ENCODE data around the gene TJAP1.
A peak's percentile ranks its signal among the peaks of the same experiment; 100 is the strongest.
"Not testable (repeated sequence)": the region's sequence is repeated elsewhere in the genome, so short reads cannot be mapped to it uniquely, and the experiment has no call there.

The TJAP1 gene

DNA sequence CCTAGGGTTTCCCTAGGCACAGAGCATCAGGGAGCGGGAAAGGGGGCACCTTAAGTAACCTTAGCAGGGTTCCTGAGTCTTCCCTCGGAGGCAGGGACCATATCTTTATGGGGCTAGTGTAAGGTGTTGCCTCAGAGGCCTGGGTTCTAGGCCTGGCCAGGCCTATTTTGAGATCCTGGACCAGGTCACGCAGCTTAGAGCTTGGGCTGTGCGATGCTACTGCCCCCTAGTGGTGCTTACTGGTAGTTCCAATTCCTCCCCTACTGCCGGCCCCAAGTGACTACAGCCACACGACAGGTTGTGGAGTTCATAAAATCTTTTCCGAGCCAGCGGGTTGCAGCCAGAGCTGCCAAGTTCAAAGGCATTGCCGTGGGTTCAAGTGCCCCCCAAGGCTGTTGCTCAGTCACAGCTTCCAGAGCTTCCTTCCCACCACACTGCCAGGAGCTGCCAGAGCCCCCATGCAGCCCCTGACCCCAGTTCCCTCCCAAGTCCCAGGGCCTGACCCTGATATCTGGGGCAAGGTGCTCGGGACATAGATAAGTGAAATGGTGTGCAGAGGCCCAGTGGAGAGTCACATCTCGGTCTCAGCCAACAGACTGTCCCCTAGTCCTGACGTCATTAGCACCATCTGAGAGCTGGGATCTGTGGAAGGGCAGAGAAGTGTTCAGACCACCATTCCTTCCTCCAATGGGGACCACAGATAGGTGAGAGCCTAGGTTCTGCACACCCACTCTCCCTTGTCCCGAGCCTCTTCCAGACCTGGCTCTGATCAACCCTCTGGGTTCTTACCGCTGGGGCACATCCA, 29.5 kb downstream of the TJAP1 start:
- peak; percentile 79 to 87 for DNase-seq

DNA sequence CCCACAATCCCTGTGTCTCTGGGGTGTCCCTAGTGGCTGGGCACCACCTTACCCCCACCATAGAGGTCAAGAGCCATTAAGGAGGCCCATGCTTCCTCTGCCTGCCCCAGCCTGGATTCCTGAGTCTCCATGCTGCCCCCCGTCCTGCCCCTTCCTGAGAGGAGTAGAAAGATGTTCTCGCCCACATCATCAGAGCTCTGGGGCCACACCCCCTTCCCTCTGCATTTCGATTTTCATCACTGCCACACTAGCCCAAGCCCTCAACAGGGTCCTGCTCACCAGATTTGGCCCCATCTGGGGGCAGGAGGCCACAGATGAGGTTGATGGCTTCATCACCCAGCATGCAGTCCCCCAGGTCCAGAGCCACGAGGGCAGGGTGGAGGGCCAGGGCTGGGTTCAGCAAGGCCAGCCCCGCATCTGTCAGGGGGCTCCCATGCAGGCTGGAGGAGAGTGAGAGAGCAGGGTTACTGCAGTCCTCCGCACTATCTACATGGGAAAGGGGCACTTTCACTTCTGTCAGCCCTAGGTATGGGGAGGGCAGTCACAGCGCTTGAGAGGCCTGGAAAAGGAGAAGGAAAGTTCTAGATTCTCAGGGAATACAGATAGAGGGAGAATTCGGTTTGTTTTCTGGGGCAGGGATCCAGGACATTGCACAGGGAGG, 31.2 kb downstream of the TJAP1 start:
- DNase-seq = no peak

DNA sequence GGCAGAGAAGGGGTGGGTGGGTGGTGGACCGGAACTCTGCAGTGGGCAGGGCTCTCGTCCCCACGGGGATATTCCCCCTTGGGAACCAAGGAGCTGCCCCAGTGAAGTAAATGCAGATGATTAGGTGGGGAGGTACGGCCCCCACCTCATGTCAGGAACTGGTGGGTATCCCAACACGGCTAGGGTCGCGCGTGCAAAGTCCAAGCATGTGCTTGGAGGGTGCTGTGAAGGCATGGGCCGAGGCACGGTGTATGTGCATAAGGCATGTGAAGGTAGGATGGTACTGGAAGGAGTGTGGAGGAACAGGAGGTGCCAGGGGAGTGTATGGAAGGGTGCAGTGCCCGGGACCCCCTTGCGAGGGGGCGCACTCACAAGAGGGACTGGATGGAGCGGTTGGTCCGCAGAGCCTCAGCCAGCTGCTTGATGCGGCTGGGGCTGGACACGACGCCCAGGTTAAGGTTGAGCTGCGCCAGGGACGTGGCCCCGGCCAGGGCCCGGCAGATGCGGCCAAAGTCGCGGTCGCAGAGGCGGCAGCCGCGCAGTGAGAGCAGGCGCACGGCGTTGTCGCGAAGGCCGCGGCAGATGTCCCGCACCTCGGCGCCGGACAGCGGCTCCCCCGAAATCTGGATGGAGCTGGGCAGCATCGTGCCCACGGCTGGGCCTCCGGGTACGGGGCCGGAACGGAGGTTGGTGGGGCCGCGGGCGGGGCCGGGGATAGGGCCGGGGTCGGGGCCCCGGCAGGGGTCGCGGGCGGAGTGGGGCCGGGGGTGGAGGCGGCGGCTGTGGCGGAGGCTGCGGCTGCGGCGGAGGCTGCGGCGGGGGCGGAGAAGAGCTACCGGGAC, 32.0 kb downstream of the TJAP1 start:
- DNase-seq = no peak

DNA sequence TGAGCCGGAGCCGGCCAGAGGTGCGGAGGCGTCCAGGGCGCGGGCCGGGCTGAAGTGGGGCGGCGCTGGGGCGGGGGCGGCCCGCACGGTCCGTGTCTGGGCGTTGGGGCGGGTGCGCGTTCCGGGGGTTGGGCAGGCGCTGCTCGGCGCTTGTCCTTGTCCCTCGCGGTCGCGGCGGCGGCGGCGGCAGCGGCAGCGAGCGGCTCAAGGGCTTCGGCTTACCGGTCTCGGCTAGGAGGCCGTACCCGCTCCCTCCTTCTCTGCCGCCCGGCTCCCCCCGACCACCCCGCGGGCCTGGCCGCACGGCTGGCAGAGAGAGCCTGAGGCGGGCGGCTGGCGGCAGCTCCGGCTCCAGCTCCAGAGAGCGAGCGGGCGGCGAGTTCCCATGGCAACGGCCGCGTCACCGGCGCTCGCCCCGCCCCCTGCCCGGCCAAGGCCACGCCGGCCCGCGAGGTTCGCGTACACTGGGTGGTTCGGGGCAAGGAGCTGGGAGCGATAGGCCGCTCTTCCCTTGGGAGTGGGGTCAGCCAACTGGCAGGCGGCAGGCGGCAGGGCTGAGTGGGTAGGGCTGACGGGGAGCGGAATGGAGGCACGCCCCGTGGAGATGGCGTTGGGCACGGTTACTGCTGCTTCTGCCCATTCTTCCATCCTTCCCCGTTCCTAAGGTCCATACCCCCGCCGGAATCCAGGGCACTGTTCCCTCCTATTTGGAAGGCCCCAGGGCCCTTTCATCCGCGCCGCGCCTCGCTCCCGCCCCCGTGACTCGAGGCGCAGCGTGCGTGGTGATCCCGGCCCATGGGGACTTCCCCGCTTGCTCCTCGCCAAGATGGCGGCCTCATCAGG, 32.8 kb downstream of the TJAP1 start, which contains the start of gene LRRC73:
Gene LRRC73, minus strand, starts transcription at position 363 of the 843 bp plus-strand sequence. CDS start 561 bp downstream, outside the sequence.
- peak; percentile 78 to 81 for DNase-seq

GRCh38 chr6:43510827-43511163, 33.4 kb downstream of the TJAP1 start:
- no peak for DNase-seq

GRCh38 chr6:43511824-43512415, 34.5 kb downstream of the TJAP1 start:
- DNase-seq = no peak

- DNase-seq = no peak
These were observed 38.4 kb downstream of the TJAP1 start for GRCh38 chr6:43515808-43516207.

- no peak for DNase-seq
These were observed 39.0 kb downstream of the TJAP1 start for GRCh38 chr6:43516367-43516696.

- DNase-seq = peak; percentile 97 to 98
These were observed 39.5 kb downstream of the TJAP1 start, which contains the start of the genes POLR1C and YIPF3 for GRCh38 chr6:43516697-43517504. TSS of gene POLR1C (plus strand) at chr6:43517089. CDS start at chr6:43517110, 21 bp downstream. TSS of gene YIPF3 (minus strand) at chr6:43516926. CDS start at chr6:43516807, 119 bp downstream.

DNA sequence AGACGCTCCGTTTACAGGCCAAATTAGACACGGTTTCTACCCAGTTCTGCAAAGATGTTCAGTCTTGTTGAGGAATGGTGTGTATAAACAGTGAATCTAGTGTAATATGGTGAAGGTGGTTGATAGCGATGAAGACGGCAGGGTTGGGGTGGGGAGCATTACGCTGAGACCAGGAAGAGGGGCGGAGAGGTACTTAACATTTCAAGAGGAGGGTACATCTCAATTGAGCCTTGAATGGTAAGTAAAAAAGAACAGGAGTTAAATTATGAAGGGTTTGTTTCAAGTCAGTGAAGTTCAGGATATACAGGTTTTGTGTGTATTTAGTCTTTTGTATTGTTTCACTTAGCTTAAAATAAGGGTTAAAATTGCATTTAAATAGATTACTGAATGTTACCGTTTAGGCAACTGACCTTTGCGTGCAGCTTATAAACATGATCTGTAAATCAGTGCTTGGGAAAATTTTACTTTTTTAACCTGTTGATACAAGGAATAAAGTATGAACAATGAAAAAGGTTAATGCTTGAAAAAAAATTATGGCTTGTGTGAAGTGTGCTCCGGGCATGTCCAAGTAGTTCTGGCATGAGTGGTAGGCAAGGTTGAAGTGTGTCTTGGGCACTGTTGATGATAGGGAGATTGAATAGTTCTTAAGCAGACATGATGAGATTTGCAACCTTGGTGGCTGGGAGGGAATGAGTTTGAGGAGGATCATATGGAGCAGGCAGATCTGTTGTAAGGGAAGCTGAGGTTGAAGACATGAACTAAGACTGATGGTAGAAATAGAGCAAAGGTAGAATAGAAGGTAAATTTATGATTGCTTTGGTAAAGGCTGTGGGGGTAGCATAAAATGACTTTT, 40.4 kb downstream of the TJAP1 start:
- DNase-seq = no peak

- DNase-seq = no peak
These were observed 42.7 kb downstream of the TJAP1 start for GRCh38 chr6:43520097-43520496.

DNA sequence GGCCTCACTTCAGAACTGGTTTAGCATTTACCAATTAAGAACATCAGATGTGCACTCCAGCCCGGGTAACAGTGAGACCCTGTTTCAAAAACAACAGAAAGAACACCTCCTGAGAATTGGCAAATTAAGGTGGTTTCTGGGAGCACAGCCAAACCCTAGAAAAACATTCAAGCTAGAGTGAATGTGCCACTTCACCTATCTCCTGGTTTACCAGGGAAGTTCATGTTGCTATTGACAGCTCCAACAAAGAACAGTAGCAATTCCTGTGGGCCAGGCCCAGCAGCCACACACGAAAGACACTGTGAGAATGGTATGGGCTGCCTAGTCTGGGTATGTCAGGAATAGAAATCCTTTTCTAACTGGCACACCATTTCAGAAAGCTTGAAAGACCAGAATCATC, 44.5 kb downstream of the TJAP1 start:
- no peak for DNase-seq

DNA sequence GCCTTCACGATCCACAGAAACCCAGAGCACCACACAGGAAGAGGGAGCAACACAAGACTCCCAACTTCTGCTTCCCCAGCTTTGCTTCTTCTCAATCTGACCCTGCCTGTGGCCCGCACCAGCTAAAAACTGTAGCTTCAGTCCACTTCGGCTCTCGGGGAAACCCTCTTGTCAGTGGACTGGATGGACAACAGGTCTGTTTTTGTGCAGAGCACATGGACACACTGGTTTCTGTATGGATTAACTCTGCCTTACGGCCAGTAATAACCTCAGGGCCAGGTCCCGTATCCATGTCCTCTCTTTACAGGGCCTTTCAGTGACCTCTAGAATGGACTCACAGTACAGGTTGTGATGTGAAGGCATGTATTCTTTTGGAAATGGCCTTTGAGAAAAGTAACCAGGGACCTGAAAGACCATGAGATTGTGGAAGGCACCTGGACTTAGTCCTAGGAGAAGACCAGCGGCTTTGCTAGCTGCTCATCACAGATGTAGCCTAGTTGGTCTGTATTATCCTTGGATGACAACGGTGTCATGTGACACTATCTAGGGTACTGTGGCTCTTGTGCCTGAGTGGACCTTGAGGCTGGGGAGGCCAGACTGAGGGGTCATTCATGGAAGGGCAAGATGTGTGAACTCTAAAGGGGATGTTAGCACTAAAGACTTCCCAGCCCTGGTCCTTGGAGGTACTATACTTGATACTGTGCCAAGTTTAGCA, 45.3 kb downstream of the TJAP1 start:
- no peak for DNase-seq

- DNase-seq = no peak
These were observed 45.9 kb downstream of the TJAP1 start for GRCh38 chr6:43523284-43523683.

GRCh38 chr6:43524483-43524961, 47.2 kb downstream of the TJAP1 start:
- DNase-seq = no peak

DNA sequence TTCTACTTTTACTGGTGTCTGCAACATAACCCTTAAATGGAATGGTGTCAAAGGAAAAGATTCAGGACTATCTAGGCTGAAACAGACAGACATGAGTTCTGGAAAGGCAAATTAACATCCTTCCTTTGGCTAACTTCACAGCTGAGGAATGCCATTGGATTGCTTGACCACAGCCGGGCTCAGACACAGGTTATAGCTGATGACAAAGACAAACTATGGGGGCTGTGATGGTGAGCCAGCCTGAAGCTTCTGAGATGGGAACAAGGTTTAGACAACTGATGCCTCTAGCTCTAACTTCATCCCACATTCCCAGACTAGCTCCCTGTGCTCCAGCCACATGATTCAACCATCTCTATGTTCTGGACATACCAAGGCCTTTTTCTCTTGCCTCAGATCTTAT, 54.8 kb downstream of the TJAP1 start:
- no peak for DNase-seq

DNA sequence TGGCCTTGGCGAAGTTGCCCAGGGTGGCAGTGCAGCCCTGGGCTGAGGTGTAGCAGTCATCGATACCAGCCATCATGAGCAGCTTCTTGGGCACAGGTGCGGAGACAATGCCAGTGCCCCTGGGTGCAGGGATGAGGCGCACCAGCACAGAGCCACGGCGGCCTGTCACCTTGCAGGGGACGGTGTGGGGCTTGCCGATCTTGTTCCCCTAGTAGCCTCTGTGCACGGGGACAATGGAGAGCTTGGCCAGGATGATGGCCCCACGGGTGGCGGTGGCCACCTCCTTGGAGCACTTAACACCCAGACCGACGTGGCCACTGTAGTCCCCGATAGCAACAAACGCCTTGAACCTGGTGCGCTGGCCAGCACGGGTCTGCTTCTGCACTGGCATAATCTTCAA, 61.6 kb downstream of the TJAP1 start:
- DNase-seq = not testable (repeated sequence)

DNA sequence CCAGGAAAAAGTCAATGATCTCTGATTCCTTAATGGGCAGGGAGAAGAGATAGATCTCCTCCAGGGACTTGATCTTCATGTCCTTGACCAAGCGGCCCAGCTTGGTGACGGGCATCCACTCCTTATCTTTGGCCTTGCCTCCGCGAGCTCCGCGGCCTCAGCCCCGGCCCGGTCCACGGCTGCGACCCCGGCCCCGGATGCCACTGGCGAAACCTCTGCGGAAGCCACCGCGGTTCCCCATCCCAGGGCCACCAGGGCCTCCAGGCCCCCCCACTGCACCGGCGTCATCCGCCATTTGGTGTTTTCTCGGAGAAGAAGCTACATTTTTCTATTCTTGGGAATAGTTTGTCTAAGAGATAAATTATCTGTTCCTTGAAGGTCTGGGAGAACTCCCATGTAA, 62.0 kb downstream of the TJAP1 start:
- DNase-seq = not testable (repeated sequence)

GRCh38 chr6:43540507-43540906, 63.1 kb downstream of the TJAP1 start:
- no peak for DNase-seq
